Mammary epithelial cell (primary cell): ENCODE data around the gene MOGAT1.

ENCODE experiments used
- EZH2 ChIP-seq: IDR thresholded peaks from 2 replicates; pipeline ENCODE4 v1.6.1; 2012; ENCODE audit warnings: low read length, inconsistent platforms, borderline replicate concordance
- TF ChIP-seq, protein P1 (sequence below), 2 donors: IDR thresholded peaks in 1 of 2; conservative IDR thresholded peaks in 1 of 2; 2 replicates each; pipeline ENCODE4 v1.5.1; 2011 to 2012; ENCODE audit warnings: inconsistent platforms in 2 of 2, low read length in 2 of 2, mild to moderate bottlenecking in 2 of 2, control low read depth in 1 of 2, low read depth in 1 of 2; ENCODE audit not compliant: insufficient read depth in 1 of 2; ENCODE audit errors: extremely low read depth in 1 of 2

- TF ChIP-seq, protein P1, sequence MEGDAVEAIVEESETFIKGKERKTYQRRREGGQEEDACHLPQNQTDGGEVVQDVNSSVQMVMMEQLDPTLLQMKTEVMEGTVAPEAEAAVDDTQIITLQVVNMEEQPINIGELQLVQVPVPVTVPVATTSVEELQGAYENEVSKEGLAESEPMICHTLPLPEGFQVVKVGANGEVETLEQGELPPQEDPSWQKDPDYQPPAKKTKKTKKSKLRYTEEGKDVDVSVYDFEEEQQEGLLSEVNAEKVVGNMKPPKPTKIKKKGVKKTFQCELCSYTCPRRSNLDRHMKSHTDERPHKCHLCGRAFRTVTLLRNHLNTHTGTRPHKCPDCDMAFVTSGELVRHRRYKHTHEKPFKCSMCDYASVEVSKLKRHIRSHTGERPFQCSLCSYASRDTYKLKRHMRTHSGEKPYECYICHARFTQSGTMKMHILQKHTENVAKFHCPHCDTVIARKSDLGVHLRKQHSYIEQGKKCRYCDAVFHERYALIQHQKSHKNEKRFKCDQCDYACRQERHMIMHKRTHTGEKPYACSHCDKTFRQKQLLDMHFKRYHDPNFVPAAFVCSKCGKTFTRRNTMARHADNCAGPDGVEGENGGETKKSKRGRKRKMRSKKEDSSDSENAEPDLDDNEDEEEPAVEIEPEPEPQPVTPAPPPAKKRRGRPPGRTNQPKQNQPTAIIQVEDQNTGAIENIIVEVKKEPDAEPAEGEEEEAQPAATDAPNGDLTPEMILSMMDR (conservative IDR thresholded peaks at IDR 0.05 in 1 of 2, IDR thresholded peaks at IDR 0.05 in 1 of 2; ENCODE audit: extremely low read depth in 1 of 2, insufficient read depth in 1 of 2, low read depth in 1 of 2, low read length in 2 of 2): no peak
- no peak for TF ChIP-seq EZH2
Measured at GRCh38 chr2:222643134-222643533, 28.3 kb upstream of the MOGAT1 start.
